ENCODE data around the gene N4BP3. TPM values are rescaled to one million over a fixed set of nuclear protein-coding genes. Genes with fewer than 3 reads are reported as not detected.

The N4BP3 gene
- total and polyA plus RNA-seq, 4 experiments from 2014 or later, result 0.30 to 2.0 (median 1.1) TPM

- Mint-ChIP-seq H3K27ac (peak overlapping the region in 3 of 7 donors; percentile 41 to 46 (median 45)), H3K4me1 (peaks cover 8 to 21% (median 9%) of the 10 kb centered on the region in 4 donors), H3K9me3 (no peaks in the 10 kb centered on the region), H3K27me3 (no peaks in the 10 kb centered on the region), H3K4me3 (no peak overlapping the region), H3K36me3 (peaks cover 46 to 76% of the 10 kb centered on the region in 2 donors)
- CTCF ChIA-PET (ENCODE audit: partially characterized antibody), result interaction anchor here (1.0 to 20.7 kb wide), 11 partner anchors 11 to 69 kb away, joined by 3 to 283 read pairs (median 9); no protein-coding TSS in a partner anchor
- Histone ChIP-seq H3K27me3 (ENCODE audit: insufficient read depth, low read length) (no peaks in the 10 kb centered on the region), H3K36me3 (ENCODE audit: insufficient read depth, low read length) (peaks cover 69% of the 10 kb centered on the region), H3K4me1 (ENCODE audit: insufficient read depth, low read length) (peaks cover 12% of the 10 kb centered on the region), H3K4me3 (ENCODE audit: low read length in 2 of 2) (no peak overlapping the region), H3K27ac (ENCODE audit: low read depth, low read length) (no peak overlapping the region), H3K9me3 (ENCODE audit: control insufficient read depth in 1 of 2, low read length in 2 of 2) (no peaks in the 10 kb centered on the region)
- intact Hi-C loops (cut with micrococcal nuclease), result loop anchor here (1.0 kb wide), 3 partner anchors 18 to 70 kb away; no protein-coding TSS in a partner anchor
- POLR2A ChIA-PET (ENCODE audit: partially characterized antibody), result interaction anchor here (1.1 to 2.1 kb wide), 2 partner anchors 15 to 25 kb away, joined by 5 to 6 read pairs; partner anchors contain the start of gene RMND5B
- peak; percentile 71 to 77 (median 74) for DNase-seq
These were observed 32.9 kb downstream of the N4BP3 start for GRCh38 chr5:178145965-178146820.

- Mint-ChIP-seq H3K4me1 (peaks cover 11 to 32% (median 17%) of the 10 kb centered on the region in 4 donors), H3K27me3 (no peaks in the 10 kb centered on the region), H3K4me3 (no peak overlapping the region), H3K27ac (peak overlapping the region in 1 of 7 donors; percentile 48), H3K36me3 (peaks cover 43 to 78% of the 10 kb centered on the region in 2 donors), H3K9me3 (peaks cover 0 to 3% (median 0%) of the 10 kb centered on the region in 8 donors)
- Histone ChIP-seq H3K27ac (ENCODE audit: low read depth, low read length) (no peak overlapping the region), H3K27me3 (ENCODE audit: insufficient read depth, low read length) (no peaks in the 10 kb centered on the region), H3K4me1 (ENCODE audit: insufficient read depth, low read length) (peaks cover 19% of the 10 kb centered on the region), H3K36me3 (ENCODE audit: insufficient read depth, low read length) (peaks cover 67% of the 10 kb centered on the region), H3K9me3 (ENCODE audit: control insufficient read depth in 1 of 2, low read length in 2 of 2) (no peaks in the 10 kb centered on the region), H3K4me3 (ENCODE audit: low read length in 2 of 2) (no peak overlapping the region)
- DNase-seq, result no peak
- ChIA-PET CTCF (ENCODE audit: partially characterized antibody) (interaction anchor here (1.0 to 20.7 kb wide), 4 partner anchors 8 to 70 kb away, joined by 3 to 283 read pairs (median 6); no protein-coding TSS in a partner anchor), POLR2A (ENCODE audit: partially characterized antibody) (interaction anchor here (1.0 kb wide), 1 partner anchor 27 kb away, joined by 3 read pairs; no protein-coding TSS in a partner anchor)
- intact Hi-C loops (cut with micrococcal nuclease), result no loop called here
These were observed 34.1 kb downstream of the N4BP3 start for GRCh38 chr5:178147406-178147805.

- Histone ChIP-seq H3K9me3 (ENCODE audit: control insufficient read depth in 1 of 2, low read length in 2 of 2) (no peaks in the 10 kb centered on the region), H3K4me3 (ENCODE audit: low read length in 2 of 2) (no peak overlapping the region), H3K4me1 (ENCODE audit: insufficient read depth, low read length) (peaks cover 33% of the 10 kb centered on the region), H3K27ac (ENCODE audit: low read depth, low read length) (no peak overlapping the region), H3K36me3 (ENCODE audit: insufficient read depth, low read length) (peaks cover 51% of the 10 kb centered on the region), H3K27me3 (ENCODE audit: insufficient read depth, low read length) (no peaks in the 10 kb centered on the region)
- intact Hi-C loops (cut with micrococcal nuclease), result no loop called here
- Mint-ChIP-seq H3K27me3 (no peaks in the 10 kb centered on the region), H3K4me3 (no peak overlapping the region), H3K4me1 (peaks cover 19 to 49% (median 29%) of the 10 kb centered on the region in 4 donors), H3K36me3 (peaks cover 37 to 65% of the 10 kb centered on the region in 2 donors), H3K27ac (peak overlapping the region in 2 of 7 donors; percentile 35 to 43), H3K9me3 (peaks cover 0 to 3% (median 0%) of the 10 kb centered on the region in 8 donors)
- DNase-seq, result no peak
- CTCF ChIA-PET (ENCODE audit: partially characterized antibody), result interaction anchor here (1.0 to 20.7 kb wide), 8 partner anchors 8 to 72 kb away, joined by 3 to 283 read pairs (median 4); no protein-coding TSS in a partner anchor
- POLR2A ChIA-PET (ENCODE audit: partially characterized antibody), result interaction anchor here (0.5 to 1.4 kb wide), 3 partner anchors 11 to 1417 kb away, joined by 3 to 4 read pairs (median 3); no protein-coding TSS in a partner anchor
These were observed 36.0 kb downstream of the N4BP3 start for GRCh38 chr5:178149199-178149932.

GRCh38 chr5:178150977-178151734 lies 37.8 kb downstream of the N4BP3 start:
- ChIA-PET POLR2A (ENCODE audit: partially characterized antibody) (interaction anchor here (3.5 kb wide), 1 partner anchor 30 kb away, joined by 19 read pairs; no protein-coding TSS in a partner anchor), CTCF (ENCODE audit: partially characterized antibody) (interaction anchor here (1.3 to 20.7 kb wide), 3 partner anchors 11 to 74 kb away, joined by 4 to 283 read pairs (median 5); no protein-coding TSS in a partner anchor)
- no peak for DNase-seq
- Histone ChIP-seq H3K9me3 (ENCODE audit: control insufficient read depth in 1 of 2, low read length in 2 of 2) (no peaks in the 10 kb centered on the region), H3K36me3 (ENCODE audit: insufficient read depth, low read length) (peaks cover 49% of the 10 kb centered on the region), H3K27ac (ENCODE audit: low read depth, low read length) (no peak overlapping the region), H3K4me1 (ENCODE audit: insufficient read depth, low read length) (peaks cover 34% of the 10 kb centered on the region), H3K4me3 (ENCODE audit: low read length in 2 of 2) (no peak overlapping the region), H3K27me3 (ENCODE audit: insufficient read depth, low read length) (no peaks in the 10 kb centered on the region)
- intact Hi-C loops (cut with micrococcal nuclease), result loop anchor here (5.0 kb wide), 2 partner anchors 39 to 559 kb away; partner anchors contain the start of genes N4BP3 and TMED9
- Mint-ChIP-seq H3K27ac (peak overlapping the region; percentile 22 to 88 (median 73)), H3K36me3 (peaks cover 35 to 57% of the 10 kb centered on the region in 2 donors), H3K27me3 (no peaks in the 10 kb centered on the region), H3K4me1 (peaks cover 21 to 53% (median 30%) of the 10 kb centered on the region in 4 donors), H3K9me3 (peaks cover 0 to 3% (median 0%) of the 10 kb centered on the region in 8 donors), H3K4me3 (peak overlapping the region in 5 of 8 donors; percentile 29 to 73 (median 29))

- Mint-ChIP-seq H3K36me3 (peaks cover 19 to 41% of the 10 kb centered on the region in 2 donors), H3K4me3 (peak overlapping the region; percentile 92 to 98 (median 96)), H3K27me3 (no peaks in the 10 kb centered on the region), H3K9me3 (peaks cover 0 to 3% (median 0%) of the 10 kb centered on the region in 8 donors), H3K27ac (peak overlapping the region; percentile 87 to 96 (median 90)), H3K4me1 (peaks cover 21 to 53% (median 30%) of the 10 kb centered on the region in 4 donors)
- Histone ChIP-seq H3K4me1 (ENCODE audit: insufficient read depth, low read length) (peaks cover 34% of the 10 kb centered on the region), H3K27me3 (ENCODE audit: insufficient read depth, low read length) (no peaks in the 10 kb centered on the region), H3K9me3 (ENCODE audit: control insufficient read depth in 1 of 2, low read length in 2 of 2) (no peaks in the 10 kb centered on the region), H3K36me3 (ENCODE audit: insufficient read depth, low read length) (peaks cover 33% of the 10 kb centered on the region), H3K4me3 (ENCODE audit: low read length in 2 of 2) (peak overlapping the region; percentile 65), H3K27ac (ENCODE audit: low read depth, low read length) (peak overlapping the region; percentile 70)
- intact Hi-C loops (cut with micrococcal nuclease), result loop anchor here (1.0 to 5.0 kb wide), 5 partner anchors 21 to 840 kb away; partner anchors contain the start of genes HNRNPAB, N4BP3, RMND5B and TMED9
- CTCF ChIA-PET (ENCODE audit: partially characterized antibody), result interaction anchor here (1.2 to 20.7 kb wide), 4 partner anchors 9 to 82 kb away, joined by 3 to 283 read pairs (median 9); no protein-coding TSS in a partner anchor
- no peak for DNase-seq
- POLR2A ChIA-PET (ENCODE audit: partially characterized antibody), result interaction anchor here (0.7 to 3.5 kb wide), 11 partner anchors 10 to 1020 kb away, joined by 3 to 19 read pairs (median 6); partner anchors contain the start of genes HNRNPAB, NSD1, RMND5B and TMED9
These were observed 39.4 kb downstream of the N4BP3 start for GRCh38 chr5:178152491-178153444.
